Esophagus muscularis mucosa (tissue), 3 donors: Measurements from ENCODE around the gene BEST4.

Experiments used
- POLR2A ChIP-seq: fragments of 450-650 bp; IDR thresholded peaks from one replicate; pipeline ENCODE4 v1.6.1; 2017; ENCODE audit warnings: antibody characterized with exemption, moderate library complexity, mild to moderate bottlenecking, low read depth
- POLR2AphosphoS5 ChIP-seq, 2 donors: sonication (generic); formaldehyde crosslinking; IDR thresholded peaks; one replicate each; pipeline ENCODE4 v1.6.1; 2017; ENCODE audit warnings: antibody characterized with exemption in 2 of 2
- TF ChIP-seq, protein P1 (sequence below), 3 experiments: fragments of 200-600 bp in 2 of 3; fragments of 450-650 bp in 1 of 3; sonication (generic) in 2 of 3; IDR thresholded peaks; one replicate each; pipeline ENCODE4 v1.5.1; 2017 to 2019; ENCODE audit warnings: antibody characterized with exemption in 3 of 3, mild to moderate bottlenecking in 2 of 3, moderate library complexity in 1 of 3

GRCh38 chr1:44817771-44818495 lies 30.0 kb upstream of the BEST4 start:
- TF ChIP-seq, protein P1, sequence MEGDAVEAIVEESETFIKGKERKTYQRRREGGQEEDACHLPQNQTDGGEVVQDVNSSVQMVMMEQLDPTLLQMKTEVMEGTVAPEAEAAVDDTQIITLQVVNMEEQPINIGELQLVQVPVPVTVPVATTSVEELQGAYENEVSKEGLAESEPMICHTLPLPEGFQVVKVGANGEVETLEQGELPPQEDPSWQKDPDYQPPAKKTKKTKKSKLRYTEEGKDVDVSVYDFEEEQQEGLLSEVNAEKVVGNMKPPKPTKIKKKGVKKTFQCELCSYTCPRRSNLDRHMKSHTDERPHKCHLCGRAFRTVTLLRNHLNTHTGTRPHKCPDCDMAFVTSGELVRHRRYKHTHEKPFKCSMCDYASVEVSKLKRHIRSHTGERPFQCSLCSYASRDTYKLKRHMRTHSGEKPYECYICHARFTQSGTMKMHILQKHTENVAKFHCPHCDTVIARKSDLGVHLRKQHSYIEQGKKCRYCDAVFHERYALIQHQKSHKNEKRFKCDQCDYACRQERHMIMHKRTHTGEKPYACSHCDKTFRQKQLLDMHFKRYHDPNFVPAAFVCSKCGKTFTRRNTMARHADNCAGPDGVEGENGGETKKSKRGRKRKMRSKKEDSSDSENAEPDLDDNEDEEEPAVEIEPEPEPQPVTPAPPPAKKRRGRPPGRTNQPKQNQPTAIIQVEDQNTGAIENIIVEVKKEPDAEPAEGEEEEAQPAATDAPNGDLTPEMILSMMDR (IDR thresholded peaks at IDR 0.05), result no peak
- no peak for TF ChIP-seq POLR2A
- no peak for TF ChIP-seq POLR2AphosphoS5 (IDR thresholded peaks at IDR 0.05)
